GM19328 (cell line): ENCODE data around the gene GCNT2.
"Not testable (repeated sequence)": the region's sequence is repeated elsewhere in the genome, so short reads cannot be mapped to it uniquely, and the experiment has no call there.

ENCODE experiments used
- ATAC-seq: cut with Tn5 transposase; IDR thresholded peaks from one replicate; pipeline ENCODE4 v1.9.1; 2021; ENCODE audit warnings: mild to moderate bottlenecking, moderate library complexity; ENCODE audit not compliant: unreplicated experiment

Gene GCNT2

GRCh38 chr6:10543488-10543887, 22.3 kb downstream of the GCNT2 start:
- no peak for ATAC-seq

- no peak for ATAC-seq
These were observed 24.3 kb downstream of the GCNT2 start for GRCh38 chr6:10545482-10545881.

- ATAC-seq = no peak
These were observed 26.7 kb downstream of the GCNT2 start for GRCh38 chr6:10547809-10548208.

GRCh38 chr6:10550764-10551163, 29.6 kb downstream of the GCNT2 start:
- no peak for ATAC-seq

- ATAC-seq = no peak
These were observed 31.2 kb downstream of the GCNT2 start for GRCh38 chr6:10552270-10552810.

GRCh38 chr6:10553871-10554270, 32.7 kb downstream of the GCNT2 start:
- ATAC-seq = no peak

GRCh38 chr6:10554826-10555225, 33.7 kb downstream of the GCNT2 start:
- no peak for ATAC-seq

GRCh38 chr6:10555625-10556309, 34.6 kb downstream of the GCNT2 start:
- ATAC-seq = no peak

- ATAC-seq = no peak
These were observed 35.4 kb downstream of the GCNT2 start for GRCh38 chr6:10556589-10556988.

GRCh38 chr6:10556992-10557391, 35.8 kb downstream of the GCNT2 start:
- ATAC-seq = no peak

- ATAC-seq = no peak
These were observed 36.8 kb downstream of the GCNT2 start for GRCh38 chr6:10557913-10558312.

GRCh38 chr6:10558565-10558964, 37.4 kb downstream of the GCNT2 start:
- no peak for ATAC-seq

- no peak for ATAC-seq
These were observed 38.5 kb downstream of the GCNT2 start for GRCh38 chr6:10559522-10560152.

GRCh38 chr6:10561611-10562199, 40.6 kb downstream of the GCNT2 start:
- ATAC-seq = no peak

- no peak for ATAC-seq
These were observed 44.0 kb downstream of the GCNT2 start for GRCh38 chr6:10564975-10565673.

GRCh38 chr6:10565913-10566312, 44.8 kb downstream of the GCNT2 start:
- ATAC-seq = no peak

- no peak for ATAC-seq
These were observed 46.3 kb downstream of the GCNT2 start for GRCh38 chr6:10567256-10568026.

- ATAC-seq = no peak
These were observed 48.4 kb downstream of the GCNT2 start for GRCh38 chr6:10569392-10570127.

- ATAC-seq = not testable (repeated sequence)
These were observed 54.4 kb downstream of the GCNT2 start for GRCh38 chr6:10575519-10575918.

GRCh38 chr6:10576226-10576625, 55.1 kb downstream of the GCNT2 start:
- no peak for ATAC-seq
